Prostate gland (tissue), 2 donors: Measurements from ENCODE around the gene RBM8A. TPM values are rescaled to one million over a fixed set of nuclear protein-coding genes. Genes with fewer than 3 reads are reported as not detected.

Experiments used
- DNase-seq: peaks from one replicate; pipeline ENCODE4 v3.0.0-alpha.2; 2019; ENCODE audit warnings: low spot score
- H3K27ac ChIP-seq, 2 donors: fragments of 200-600 bp; sonication (generic); 2 replicates each; pipeline ENCODE4 v1.5.1; 2017 to 2019
- H3K27me3 ChIP-seq: fragments of 200-600 bp; sonication (generic); replicated peaks from 2 replicates; pipeline ENCODE4 v1.5.1; 2019; ENCODE audit not compliant: insufficient read depth
- H3K36me3 ChIP-seq, 2 donors: fragments of 200-600 bp; sonication (generic); 1 replicate in 1 of 2; 2 replicates in 1 of 2; pipeline versions ENCODE4 v1.5.1 to v1.8.1; 2017 to 2019
- H3K4me1 ChIP-seq: fragments of 200-600 bp; sonication (generic); replicated peaks from 2 replicates; pipeline ENCODE4 v1.5.1; 2019
- H3K4me3 ChIP-seq, 2 donors: fragments of 200-600 bp; sonication (generic); 2 replicates each; pipeline ENCODE4 v1.5.1; 2017 to 2019
- H3K9me3 ChIP-seq: fragments of 200-600 bp; sonication (generic); 2 replicates; pipeline ENCODE4 v1.5.1; 2017
- POLR2A ChIP-seq: fragments of 450-650 bp; IDR thresholded peaks from one replicate; pipeline ENCODE4 v1.6.1; 2016; ENCODE audit warnings: antibody characterized with exemption, mild to moderate bottlenecking
- POLR2AphosphoS5 ChIP-seq: sonication (generic); formaldehyde crosslinking; IDR thresholded peaks from one replicate; pipeline ENCODE4 v1.6.1; 2017; ENCODE audit warnings: antibody characterized with exemption
- WGBS: methylation state at CpG from one replicate; pipeline ENCODE4 v1.1.5; 2018; 5-methylcytosine and 5-hydroxymethylcytosine counted together
- intact Hi-C: fragments of 100-400 bp; cut with DNase I; formaldehyde crosslinking; loops from one replicate; pipeline ENCODE4 v1.14.2; 2022
- total RNA-seq, 2 donors: library from RNA; depleted of rRNA; stranded (reverse); fragments of >200 nt; gene quantifications; one replicate each; pipeline ENCODE4 v1.1.0, GENCODE V29; 2016
- TF ChIP-seq, protein P1 (sequence below), 4 experiments: fragments of 200-600 bp in 2 of 4; fragments of 450-650 bp in 2 of 4; sonication (generic) in 2 of 4; IDR thresholded peaks; 1 replicate in 3 of 4; 2 replicates in 1 of 4; pipeline ENCODE4 v1.5.1; 2016 to 2019; ENCODE audit warnings: antibody characterized with exemption in 4 of 4, mild to moderate bottlenecking in 2 of 4, moderate library complexity in 2 of 4

Gene RBM8A
- total RNA-seq, 2 donors from 2014 or later: 127 to 159 TPM

GRCh38 chr1:145908653-145909052, 18.6 kb downstream of the RBM8A start:
- Histone ChIP-seq H3K36me3 (no peaks in the 10 kb centered on the region), H3K4me3 (no peak overlapping the region), H3K27ac (no peak overlapping the region), H3K27me3 (no peaks in the 10 kb centered on the region), H3K4me1 (no peaks in the 10 kb centered on the region), H3K9me3 (no peaks in the 10 kb centered on the region)
- 65% methylated on average over 1 of the region's 1 CpG for WGBS
- TF ChIP-seq POLR2AphosphoS5 (no peak), POLR2A (no peak)
- TF ChIP-seq, protein P1, sequence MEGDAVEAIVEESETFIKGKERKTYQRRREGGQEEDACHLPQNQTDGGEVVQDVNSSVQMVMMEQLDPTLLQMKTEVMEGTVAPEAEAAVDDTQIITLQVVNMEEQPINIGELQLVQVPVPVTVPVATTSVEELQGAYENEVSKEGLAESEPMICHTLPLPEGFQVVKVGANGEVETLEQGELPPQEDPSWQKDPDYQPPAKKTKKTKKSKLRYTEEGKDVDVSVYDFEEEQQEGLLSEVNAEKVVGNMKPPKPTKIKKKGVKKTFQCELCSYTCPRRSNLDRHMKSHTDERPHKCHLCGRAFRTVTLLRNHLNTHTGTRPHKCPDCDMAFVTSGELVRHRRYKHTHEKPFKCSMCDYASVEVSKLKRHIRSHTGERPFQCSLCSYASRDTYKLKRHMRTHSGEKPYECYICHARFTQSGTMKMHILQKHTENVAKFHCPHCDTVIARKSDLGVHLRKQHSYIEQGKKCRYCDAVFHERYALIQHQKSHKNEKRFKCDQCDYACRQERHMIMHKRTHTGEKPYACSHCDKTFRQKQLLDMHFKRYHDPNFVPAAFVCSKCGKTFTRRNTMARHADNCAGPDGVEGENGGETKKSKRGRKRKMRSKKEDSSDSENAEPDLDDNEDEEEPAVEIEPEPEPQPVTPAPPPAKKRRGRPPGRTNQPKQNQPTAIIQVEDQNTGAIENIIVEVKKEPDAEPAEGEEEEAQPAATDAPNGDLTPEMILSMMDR (IDR thresholded peaks at IDR 0.05): no peak
- no peak for DNase-seq
- intact Hi-C loops: no loop called here

DNA sequence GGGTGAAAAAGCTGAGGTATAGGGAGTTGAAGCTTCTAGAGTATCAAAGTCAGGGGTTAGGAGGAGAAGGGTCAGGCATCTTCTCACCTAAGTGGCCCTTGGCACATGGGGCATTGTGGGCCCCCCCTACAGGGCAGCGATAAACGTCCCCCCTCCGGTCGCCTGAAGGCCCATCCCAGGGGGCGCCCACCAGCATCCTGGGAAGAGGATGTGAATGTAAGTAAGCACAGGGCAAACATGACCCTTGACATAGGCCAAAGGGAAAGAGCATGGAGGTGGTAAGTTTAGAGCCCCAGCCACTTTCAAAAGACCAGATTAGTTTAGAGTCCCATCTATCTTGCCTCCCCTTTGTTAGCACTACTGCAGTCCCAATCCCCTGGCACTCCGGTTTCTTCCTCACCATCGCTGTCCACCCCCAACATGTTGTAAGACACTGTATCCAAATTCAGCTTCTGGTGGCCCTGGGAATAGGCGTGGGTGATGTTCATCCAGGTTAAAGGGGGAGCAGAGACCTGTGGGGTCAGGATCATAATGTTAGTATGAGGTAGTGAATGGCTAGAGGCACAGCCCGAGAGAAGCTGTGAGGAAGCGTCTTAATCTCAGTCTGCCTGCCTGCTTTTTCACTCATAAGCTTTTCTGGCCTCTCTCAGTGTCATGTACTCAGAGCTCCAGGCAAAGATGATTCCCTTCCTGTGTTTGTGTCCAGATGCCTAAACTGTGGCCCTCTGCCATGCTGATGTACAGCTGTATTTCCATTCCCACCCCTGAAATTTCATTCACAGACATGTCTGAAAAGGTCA, 20.1 kb downstream of the RBM8A start:
- no peak overlapping the region for H3K27ac ChIP-seq
- no peaks in the 10 kb centered on the region for H3K27me3 ChIP-seq
- H3K9me3 ChIP-seq: no peaks in the 10 kb centered on the region
- H3K36me3 ChIP-seq: no peaks in the 10 kb centered on the region
- DNase-seq: no peak
- intact Hi-C loops: no loop called here
- no peak overlapping the region for H3K4me3 ChIP-seq
- no peak for TF ChIP-seq POLR2A
- no peak for TF ChIP-seq POLR2AphosphoS5
- TF ChIP-seq, protein P1 (IDR thresholded peaks at IDR 0.05): no peak
- WGBS: 74% methylated on average over 10 of the region's 10 CpGs
- no peaks in the 10 kb centered on the region for H3K4me1 ChIP-seq

- no peak overlapping the region for H3K27ac ChIP-seq
- H3K9me3 ChIP-seq: no peaks in the 10 kb centered on the region
- no peaks in the 10 kb centered on the region for H3K36me3 ChIP-seq
- TF ChIP-seq, protein P1 (IDR thresholded peaks at IDR 0.05): no peak
- WGBS: 81% methylated on average over 12 of the region's 12 CpGs
- intact Hi-C loops: no loop called here
- no peak overlapping the region for H3K4me3 ChIP-seq
- no peaks in the 10 kb centered on the region for H3K4me1 ChIP-seq
- DNase-seq: no peak
- H3K27me3 ChIP-seq: no peaks in the 10 kb centered on the region
Measured at GRCh38 chr1:145901312-145902021, 25.8 kb downstream of the RBM8A start.

- no peak for DNase-seq
- TF ChIP-seq POLR2A (no peak), POLR2AphosphoS5 (no peak)
- TF ChIP-seq, protein P1 (IDR thresholded peaks at IDR 0.05): no peak
- Histone ChIP-seq H3K4me1 (no peaks in the 10 kb centered on the region), H3K36me3 (no peaks in the 10 kb centered on the region), H3K27me3 (no peaks in the 10 kb centered on the region), H3K9me3 (no peaks in the 10 kb centered on the region), H3K27ac (no peak overlapping the region), H3K4me3 (no peak overlapping the region)
- intact Hi-C loops: no loop called here
- WGBS: 84% methylated on average over 5 of the region's 5 CpGs
Measured at GRCh38 chr1:145898756-145899155, 28.5 kb downstream of the RBM8A start.
